A673 (cell line): Measurements from ENCODE around the gene SUPT5H. TPM values are rescaled to one million over a fixed set of nuclear protein-coding genes. Genes with fewer than 3 reads are reported as not detected.

Experiments
- BruUV-seq: library from RNA; stranded (reverse); fragments of 400-500 nt; replicated peaks from 2 replicates; lab custom pipeline; 2021; lab: Mats Ljungman, UMichigan
- CTCF ChIA-PET: fragments of 300-600 bp; sonication (Branson Sonifier 250); formaldehyde crosslinking; loops from one replicate; lab custom pipeline; 2022; ENCODE audit warnings: antibody characterized with exemption; lab: Charles Lee
- POLR2A ChIA-PET: fragments of 300-600 bp; sonication (Branson Sonifier 250); formaldehyde crosslinking; loops from one replicate; lab custom pipeline; 2022; ENCODE audit warnings: antibody characterized with exemption; ENCODE audit not compliant: low non-redundant PET; lab: Charles Lee
- DNase-seq: peaks from one replicate; pipeline ENCODE4 v3.0.0-alpha.2; 2015; ENCODE audit warnings: low spot score
- H3K27ac ChIP-seq: fragments of 200-600 bp; sonication (generic); 2 replicates; pipeline ENCODE4 v1.5.1; 2016; ENCODE audit warnings: mixed run types, low read depth, mild to moderate bottlenecking, mixed read lengths, antibody characterized with exemption, low read length; ENCODE audit not compliant: poor library complexity, severe bottlenecking
- H3K27me3 ChIP-seq: fragments of 200-600 bp; sonication (generic); replicated peaks from 2 replicates; pipeline ENCODE4 v1.6.1; 2017; ENCODE audit warnings: mixed run types, low read depth, mild to moderate bottlenecking, mixed read lengths, antibody characterized with exemption, low read length; ENCODE audit not compliant: insufficient read depth, poor library complexity
- H3K36me3 ChIP-seq: fragments of 200-600 bp; sonication (generic); 2 replicates; pipeline ENCODE4 v1.6.1; 2016; ENCODE audit warnings: mixed run types, mild to moderate bottlenecking, mixed read lengths, antibody characterized with exemption, low read length; ENCODE audit not compliant: insufficient read depth, poor library complexity, severe bottlenecking
- H3K4me1 ChIP-seq: fragments of 200-600 bp; sonication (generic); 2 replicates; pipeline ENCODE4 v1.6.1; 2017; ENCODE audit warnings: mixed run types, mild to moderate bottlenecking, mixed read lengths, antibody characterized with exemption, low read length; ENCODE audit not compliant: insufficient read depth, poor library complexity, severe bottlenecking
- H3K4me3 ChIP-seq: fragments of 200-600 bp; sonication (generic); 2 replicates; pipeline ENCODE4 v1.5.1; 2016; ENCODE audit warnings: low read depth, mixed run types, mild to moderate bottlenecking, mixed read lengths, low read length; ENCODE audit not compliant: poor library complexity, severe bottlenecking
- H3K9me3 ChIP-seq: fragments of 200-600 bp; sonication (generic); 2 replicates; pipeline ENCODE4 v1.6.1; 2016; ENCODE audit warnings: mixed run types, low read depth, mild to moderate bottlenecking, mixed read lengths, antibody characterized with exemption, low read length; ENCODE audit not compliant: poor library complexity, severe bottlenecking
- CTCF ChIP-seq: fragments of 300-800, 200-600 bp; sonication (generic); conservative IDR thresholded peaks from 2 replicates; pipeline ENCODE4 v1.5.1; 2017; ENCODE audit warnings: low read depth, mild to moderate bottlenecking, antibody characterized with exemption, low read length, moderate library complexity, mixed read lengths
- EZH2 ChIP-seq: fragments of 200-600 bp; sonication (generic); IDR thresholded peaks from 2 replicates; pipeline ENCODE4 v1.6.1; 2017; ENCODE audit warnings: borderline replicate concordance, low read depth, mild to moderate bottlenecking, mixed read lengths, antibody characterized with exemption, low read length; ENCODE audit not compliant: poor library complexity, severe bottlenecking
- intact Hi-C: fragments of 100-400 bp; cut with micrococcal nuclease; formaldehyde crosslinking; loops from one replicate; pipeline ENCODE4 v1.10.0; 2022; ENCODE audit not compliant: unreplicated experiment
- total RNA-seq: library from RNA; stranded (reverse); gene quantifications from 2 replicates; pipeline ENCODE4 v1.2.3, GENCODE V29; 2021

SUPT5H gene
- total RNA-seq, 1 experiment from 2014 or later: 169 TPM

GRCh38 chr19:39480337-39481228, 35.2 kb downstream of the SUPT5H start, which contains the start of gene TIMM50:
Gene TIMM50, plus strand, starts transcription at chr19:39480838. Its CDS starts 16 bp downstream, at chr19:39480854.
- DNase-seq: peak; percentile 98
- H3K27me3 ChIP-seq: no peaks in the 10 kb centered on the region
- peaks cover 11% of the 10 kb centered on the region for H3K4me1 ChIP-seq
- intact Hi-C loops: loop anchor here (2.0 kb wide), 1 partner anchor 52 kb away; the partner anchor contains the start of gene EID2B
- H3K4me3 ChIP-seq: peak within 1 kb of the TSS; percentile 95
- peaks cover 24% of the 10 kb centered on the region for H3K36me3 ChIP-seq
- H3K27ac ChIP-seq: peak within 1 kb of the TSS; percentile 92
- TF ChIP-seq EZH2 (no peak), CTCF (0 out of 2 replicates have a peak, but pooled peaks have one; percentile 12)
- no peaks in the 10 kb centered on the region for H3K9me3 ChIP-seq
- no TSS peak for BruUV-seq
- ChIA-PET CTCF (no interaction called here), POLR2A (no interaction called here)

- TF ChIP-seq CTCF: no peak
- no peak for TF ChIP-seq EZH2
- H3K9me3 ChIP-seq: no peaks in the 10 kb centered on the region
- no peak for DNase-seq
- TSS peak; percentile 33 for BruUV-seq
- POLR2A ChIA-PET: no interaction called here
- no peaks in the 10 kb centered on the region for H3K27me3 ChIP-seq
- intact Hi-C loops: loop anchor here (2.0 kb wide), 1 partner anchor 52 kb away; the partner anchor contains the start of gene EID2B
- peaks cover 11% of the 10 kb centered on the region for H3K4me1 ChIP-seq
- CTCF ChIA-PET: interaction anchor here (0.6 kb wide), 1 partner anchor 56 kb away, joined by 3 read pairs; no protein-coding TSS in a partner anchor
- H3K4me3 ChIP-seq: peak overlapping the region; percentile 95
- peaks cover 24% of the 10 kb centered on the region for H3K36me3 ChIP-seq
- H3K27ac ChIP-seq: peak overlapping the region; percentile 92
Measured at GRCh38 chr19:39481229-39481545, 35.8 kb downstream of the SUPT5H start.

- BruUV-seq: no TSS peak
- POLR2A ChIA-PET: no interaction called here
- no peak for TF ChIP-seq CTCF
- no peak for TF ChIP-seq EZH2
- H3K27me3 ChIP-seq: no peaks in the 10 kb centered on the region
- intact Hi-C loops: loop anchor here (2.0 kb wide), 1 partner anchor 51 kb away; the partner anchor contains the start of gene EID2B
- H3K9me3 ChIP-seq: no peaks in the 10 kb centered on the region
- no peak for DNase-seq
- peaks cover 11% of the 10 kb centered on the region for H3K4me1 ChIP-seq
- H3K36me3 ChIP-seq: peaks cover 26% of the 10 kb centered on the region
- H3K4me3 ChIP-seq: peak overlapping the region; percentile 95
- peak overlapping the region; percentile 92 for H3K27ac ChIP-seq
- CTCF ChIA-PET: interaction anchor here (0.6 kb wide), 1 partner anchor 57 kb away, joined by 3 read pairs; no protein-coding TSS in a partner anchor
Measured at GRCh38 chr19:39481676-39482075, 36.3 kb downstream of the SUPT5H start.
